Measurements from ENCODE around the gene TBC1D22A.

Gene TBC1D22A

DNA sequence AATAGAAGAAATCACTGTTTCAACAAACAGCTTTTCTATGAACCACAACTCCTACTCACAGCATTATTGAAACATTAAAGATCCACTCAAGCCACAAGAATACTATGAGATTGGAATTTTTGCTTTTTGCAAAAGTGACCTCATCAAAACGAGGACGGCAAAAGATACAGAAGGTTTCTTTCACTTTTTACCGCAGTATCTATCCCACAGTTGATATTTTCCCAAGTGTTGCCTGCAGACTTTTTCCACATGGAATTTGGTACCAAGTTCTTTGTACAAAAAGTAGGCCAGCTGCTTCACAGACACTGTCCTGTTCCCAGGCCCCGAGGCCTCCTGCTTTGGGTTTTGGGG lies 204.0 kb downstream of the TBC1D22A start:
- Histone ChIP-seq H3K27me3 (ENCODE audit: insufficient read depth, poor library complexity, severe bottlenecking) (no peaks in the 10 kb centered on the region), H3K4me1 (ENCODE audit: insufficient read depth, poor library complexity, severe bottlenecking) (no peaks in the 10 kb centered on the region), H3K4me3 (ENCODE audit: severe bottlenecking) (no peak overlapping the region), H3K36me3 (ENCODE audit: low read depth) (no peaks in the 10 kb centered on the region), H3K9me3 (ENCODE audit: severe bottlenecking) (no peaks in the 10 kb centered on the region), H3K27ac (ENCODE audit: poor library complexity, severe bottlenecking) (no peak overlapping the region)
- TF ChIP-seq, protein P1, sequence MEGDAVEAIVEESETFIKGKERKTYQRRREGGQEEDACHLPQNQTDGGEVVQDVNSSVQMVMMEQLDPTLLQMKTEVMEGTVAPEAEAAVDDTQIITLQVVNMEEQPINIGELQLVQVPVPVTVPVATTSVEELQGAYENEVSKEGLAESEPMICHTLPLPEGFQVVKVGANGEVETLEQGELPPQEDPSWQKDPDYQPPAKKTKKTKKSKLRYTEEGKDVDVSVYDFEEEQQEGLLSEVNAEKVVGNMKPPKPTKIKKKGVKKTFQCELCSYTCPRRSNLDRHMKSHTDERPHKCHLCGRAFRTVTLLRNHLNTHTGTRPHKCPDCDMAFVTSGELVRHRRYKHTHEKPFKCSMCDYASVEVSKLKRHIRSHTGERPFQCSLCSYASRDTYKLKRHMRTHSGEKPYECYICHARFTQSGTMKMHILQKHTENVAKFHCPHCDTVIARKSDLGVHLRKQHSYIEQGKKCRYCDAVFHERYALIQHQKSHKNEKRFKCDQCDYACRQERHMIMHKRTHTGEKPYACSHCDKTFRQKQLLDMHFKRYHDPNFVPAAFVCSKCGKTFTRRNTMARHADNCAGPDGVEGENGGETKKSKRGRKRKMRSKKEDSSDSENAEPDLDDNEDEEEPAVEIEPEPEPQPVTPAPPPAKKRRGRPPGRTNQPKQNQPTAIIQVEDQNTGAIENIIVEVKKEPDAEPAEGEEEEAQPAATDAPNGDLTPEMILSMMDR (IDR thresholded peaks at IDR 0.05; ENCODE audit: poor library complexity, severe bottlenecking) = no peak
- ATAC-seq (ENCODE audit: low read depth) (no peak), DNase-seq (ENCODE audit: low spot score) (no peak)

DNA sequence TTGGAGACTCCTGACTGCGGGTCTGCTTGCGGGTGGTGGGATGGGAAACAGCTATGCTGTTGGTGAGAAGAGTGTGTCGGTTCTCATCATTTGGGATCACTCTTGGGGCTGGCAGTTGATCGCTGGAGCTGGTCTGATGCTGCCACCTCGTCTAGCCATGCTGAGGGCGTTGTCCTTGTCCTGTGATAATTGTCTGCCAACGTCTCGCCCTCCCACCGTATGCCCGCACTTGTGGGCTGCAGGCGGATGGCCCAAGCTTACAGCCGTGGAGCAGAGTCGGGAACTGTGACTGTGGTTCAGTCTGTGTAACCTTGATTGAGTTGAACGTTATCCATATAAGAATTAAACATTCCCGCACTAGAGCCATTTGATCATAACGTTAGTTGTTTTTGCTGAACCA lies 204.4 kb downstream of the TBC1D22A start:
- no peak for ATAC-seq (ENCODE audit: low read depth)
- no peak overlapping the region for H3K27ac ChIP-seq (ENCODE audit: poor library complexity, severe bottlenecking)

DNA sequence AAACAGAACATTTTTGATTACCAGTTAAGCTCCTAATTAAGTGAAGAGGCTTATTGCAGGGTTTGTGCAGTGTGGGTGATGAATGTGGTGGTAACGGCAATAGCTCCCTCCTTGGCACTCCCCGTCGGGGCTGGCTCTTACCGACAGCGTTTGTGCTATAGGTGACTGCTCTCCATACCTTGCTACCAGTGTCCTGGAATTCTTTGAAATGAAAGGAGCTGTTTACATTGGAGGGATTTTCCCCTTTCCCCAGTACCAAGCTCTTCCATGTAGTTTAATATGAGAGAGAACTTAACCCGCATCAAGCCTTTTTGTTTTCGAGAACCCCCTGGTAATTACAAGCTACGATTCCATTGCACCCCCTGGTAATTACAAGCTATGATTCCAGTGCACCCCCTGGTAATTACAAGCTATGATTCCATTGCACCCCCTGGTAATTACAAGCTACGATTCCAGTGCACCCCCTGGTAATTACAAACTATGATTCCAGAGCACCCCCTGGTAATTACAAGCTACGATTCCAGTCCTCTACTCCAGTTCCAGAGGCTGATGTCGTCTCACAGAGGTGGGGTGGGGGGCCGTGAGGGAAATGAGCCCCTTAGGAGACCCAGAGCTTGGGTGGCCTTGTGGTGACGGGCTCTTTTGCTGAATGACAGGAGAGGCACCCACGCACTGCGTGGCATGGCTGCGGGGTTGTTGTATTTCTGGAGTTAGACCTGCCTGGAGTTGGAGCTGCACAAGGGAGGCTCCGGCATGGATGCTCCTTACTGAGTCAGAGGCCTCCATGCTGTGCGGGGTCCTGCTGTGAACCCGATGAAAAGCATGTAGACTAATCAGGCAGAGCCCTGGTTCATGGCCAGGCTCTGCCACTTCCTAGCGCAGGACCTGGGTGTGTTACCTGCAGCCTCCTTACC lies 205.3 kb downstream of the TBC1D22A start:
- ATAC-seq (ENCODE audit: low read depth) (no peak), DNase-seq (ENCODE audit: low spot score) (no peak)
- Histone ChIP-seq H3K27ac (ENCODE audit: poor library complexity, severe bottlenecking) (no peak overlapping the region), H3K4me1 (ENCODE audit: insufficient read depth, poor library complexity, severe bottlenecking) (no peaks in the 10 kb centered on the region), H3K27me3 (ENCODE audit: insufficient read depth, poor library complexity, severe bottlenecking) (no peaks in the 10 kb centered on the region), H3K36me3 (ENCODE audit: low read depth) (no peaks in the 10 kb centered on the region), H3K4me3 (ENCODE audit: severe bottlenecking) (no peak overlapping the region), H3K9me3 (ENCODE audit: severe bottlenecking) (no peaks in the 10 kb centered on the region)
- TF ChIP-seq, protein P1 (IDR thresholded peaks at IDR 0.05; ENCODE audit: poor library complexity, severe bottlenecking) = no peak

More for the DNA sequence above, 204.4 kb downstream of the TBC1D22A start:
- no peaks in the 10 kb centered on the region for H3K27me3 ChIP-seq (ENCODE audit: insufficient read depth, poor library complexity, severe bottlenecking)
- DNase-seq (ENCODE audit: low spot score) = no peak
- H3K9me3 ChIP-seq (ENCODE audit: severe bottlenecking) = no peaks in the 10 kb centered on the region
- H3K4me1 ChIP-seq (ENCODE audit: insufficient read depth, poor library complexity, severe bottlenecking) = no peaks in the 10 kb centered on the region
- TF ChIP-seq, protein P1 (IDR thresholded peaks at IDR 0.05; ENCODE audit: poor library complexity, severe bottlenecking) = no peak
- no peaks in the 10 kb centered on the region for H3K36me3 ChIP-seq (ENCODE audit: low read depth)
- no peak overlapping the region for H3K4me3 ChIP-seq (ENCODE audit: severe bottlenecking)

DNA sequence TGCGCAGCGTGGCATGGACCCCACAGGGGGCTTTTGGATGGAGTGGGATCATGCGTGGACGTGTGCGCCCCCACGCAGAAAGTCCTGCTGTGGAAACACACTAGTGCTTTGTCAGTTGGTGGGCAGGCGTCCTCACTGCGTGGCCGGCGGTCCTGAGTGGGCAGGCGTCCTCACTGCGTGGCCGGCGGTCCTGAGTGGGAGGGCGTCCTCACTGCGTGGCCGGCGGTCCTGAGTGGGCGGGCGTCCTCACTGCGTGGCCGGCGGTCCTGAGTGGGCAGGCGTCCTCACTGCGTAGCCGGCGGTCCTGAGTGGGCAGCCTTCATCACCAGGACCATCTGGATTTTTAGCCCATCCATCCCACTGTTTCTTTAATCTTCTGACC lies 205.9 kb downstream of the TBC1D22A start:
- ATAC-seq (ENCODE audit: low read depth) (no peak), DNase-seq (ENCODE audit: low spot score) (no peak)
- H3K4me3 ChIP-seq (ENCODE audit: severe bottlenecking) = no peak overlapping the region
- H3K27ac ChIP-seq (ENCODE audit: poor library complexity, severe bottlenecking) = no peak overlapping the region
- no peaks in the 10 kb centered on the region for H3K4me1 ChIP-seq (ENCODE audit: insufficient read depth, poor library complexity, severe bottlenecking)
- no peaks in the 10 kb centered on the region for H3K36me3 ChIP-seq (ENCODE audit: low read depth)
- H3K9me3 ChIP-seq (ENCODE audit: severe bottlenecking) = no peaks in the 10 kb centered on the region
- H3K27me3 ChIP-seq (ENCODE audit: insufficient read depth, poor library complexity, severe bottlenecking) = no peaks in the 10 kb centered on the region
- TF ChIP-seq, protein P1 (IDR thresholded peaks at IDR 0.05; ENCODE audit: poor library complexity, severe bottlenecking) = no peak

DNA sequence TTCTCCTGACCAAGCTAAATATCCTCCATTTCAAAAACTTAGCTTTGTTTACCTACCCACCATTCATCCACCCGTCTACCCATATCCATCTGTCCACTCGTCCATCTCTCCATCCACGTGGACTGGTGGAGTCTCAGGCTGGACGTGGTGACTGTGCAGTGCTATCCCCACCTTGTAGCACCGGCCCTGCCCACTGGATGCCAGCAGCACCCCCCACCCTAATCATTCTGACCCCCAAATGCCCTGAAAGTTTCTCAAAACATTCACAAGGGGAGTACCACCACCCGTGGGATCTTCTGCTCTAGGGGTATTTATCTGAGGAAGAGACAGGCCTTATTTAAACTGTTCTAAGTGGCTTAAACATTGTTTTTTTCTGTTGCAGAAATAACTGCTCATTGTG lies 206.4 kb downstream of the TBC1D22A start:
- no peak for ATAC-seq (ENCODE audit: low read depth)
- H3K9me3 ChIP-seq (ENCODE audit: severe bottlenecking) = no peaks in the 10 kb centered on the region
- H3K27ac ChIP-seq (ENCODE audit: poor library complexity, severe bottlenecking) = no peak overlapping the region

More for the DNA sequence above, 206.4 kb downstream of the TBC1D22A start:
- Histone ChIP-seq H3K36me3 (ENCODE audit: low read depth) (no peaks in the 10 kb centered on the region), H3K4me1 (ENCODE audit: insufficient read depth, poor library complexity, severe bottlenecking) (no peaks in the 10 kb centered on the region), H3K4me3 (ENCODE audit: severe bottlenecking) (no peak overlapping the region), H3K27me3 (ENCODE audit: insufficient read depth, poor library complexity, severe bottlenecking) (no peaks in the 10 kb centered on the region)
- TF ChIP-seq, protein P1 (IDR thresholded peaks at IDR 0.05; ENCODE audit: poor library complexity, severe bottlenecking) = no peak
- DNase-seq (ENCODE audit: low spot score) = no peak

All from RWPE2 (cell line).